Activated T-helper 17 cell treated with anti-CD3 and anti-CD28 coated beads, Interleukin-2, amount 50 U/mL, for 72 hours (primary cell): ENCODE measurements around the gene RBM5. TPM values are rescaled to one million over a fixed set of nuclear protein-coding genes. Genes with fewer than 3 reads are reported as not detected.

ENCODE experiments used
- ATAC-seq: fragments of 150-1000 bp; cut with Tn5 transposase; replicated peaks from 2 replicates; pipeline ENCODE4 v1.10.0; 2021; ENCODE audit warnings: mild to moderate bottlenecking, moderate library complexity
- H3K27ac Mint-ChIP-seq: one replicate; pipeline ENCODE4 v1.8.0; 2022; ENCODE audit warnings: mixed read lengths
- H3K27me3 Mint-ChIP-seq: one replicate; pipeline ENCODE4 v1.8.0; 2022; ENCODE audit warnings: mixed read lengths
- H3K36me3 Mint-ChIP-seq: one replicate; pipeline ENCODE4 v1.8.0; 2022; ENCODE audit warnings: low read depth, mild to moderate bottlenecking, mixed read lengths
- H3K4me1 Mint-ChIP-seq: one replicate; pipeline ENCODE4 v1.8.0; 2022; ENCODE audit warnings: mixed read lengths
- H3K4me3 Mint-ChIP-seq: one replicate; pipeline ENCODE4 v1.8.0; 2022; ENCODE audit warnings: mild to moderate bottlenecking, mixed read lengths
- H3K9me3 Mint-ChIP-seq: one replicate; pipeline ENCODE4 v1.8.0; 2022; ENCODE audit warnings: mixed read lengths
- total RNA-seq, 2 donors: library from RNA; stranded (reverse); gene quantifications; one replicate each; pipeline ENCODE4 v1.2.3, GENCODE V29; 2022

The RBM5 gene
- total RNA-seq, 2 donors from 2014 or later, result 146 to 167 TPM

DNA sequence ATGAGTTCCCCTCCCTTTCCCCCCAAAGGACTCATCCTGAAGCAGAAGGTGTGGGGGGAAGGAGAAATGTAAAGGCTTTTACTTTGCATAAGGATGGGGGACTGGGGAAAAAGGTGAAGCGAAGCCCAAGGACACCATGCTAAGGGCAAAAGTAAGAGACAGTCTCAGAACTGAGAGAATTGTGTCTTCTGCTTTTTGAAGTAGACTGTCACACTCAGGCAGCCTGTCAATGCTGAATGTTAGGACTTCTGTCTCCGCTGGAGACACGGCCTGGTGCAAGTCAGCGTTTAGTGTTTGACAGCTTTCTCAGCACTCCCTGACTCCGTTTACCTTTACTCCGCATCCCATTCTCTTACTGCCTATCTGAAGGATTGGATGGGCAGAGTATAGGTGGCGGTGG, 13.8 kb downstream of the RBM5 start:
- Mint-ChIP-seq H3K27me3 (no peaks in the 10 kb centered on the region), H3K4me3 (no peak overlapping the region), H3K4me1 (no peaks in the 10 kb centered on the region), H3K9me3 (no peaks in the 10 kb centered on the region), H3K36me3 (peaks cover 99% of the 10 kb centered on the region), H3K27ac (no peak overlapping the region)
- no peak for ATAC-seq

DNA sequence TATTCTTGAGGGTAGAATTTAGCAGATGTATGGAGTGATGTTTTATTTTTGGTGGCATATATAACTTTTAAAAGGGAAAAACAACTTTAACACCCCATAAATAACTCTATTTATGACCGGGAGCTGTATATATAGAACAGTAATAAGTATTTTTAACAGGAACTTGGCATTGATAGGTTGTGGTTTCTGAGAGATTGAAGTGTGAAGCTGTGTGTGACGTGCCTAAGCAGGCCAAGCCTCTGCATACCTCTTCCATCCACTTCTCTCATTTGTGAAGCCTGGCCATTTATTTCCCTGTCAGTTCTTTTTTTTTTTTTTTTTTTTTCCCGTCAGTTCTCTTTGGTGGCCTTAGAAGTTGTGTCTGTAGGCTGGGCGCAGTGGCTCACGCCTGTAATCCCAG, 23.0 kb downstream of the RBM5 start:
- Mint-ChIP-seq H3K27ac (no peak overlapping the region), H3K9me3 (no peaks in the 10 kb centered on the region), H3K4me1 (no peaks in the 10 kb centered on the region), H3K36me3 (peaks cover 100% of the 10 kb centered on the region), H3K27me3 (no peaks in the 10 kb centered on the region), H3K4me3 (no peak overlapping the region)
- no peak for ATAC-seq

DNA sequence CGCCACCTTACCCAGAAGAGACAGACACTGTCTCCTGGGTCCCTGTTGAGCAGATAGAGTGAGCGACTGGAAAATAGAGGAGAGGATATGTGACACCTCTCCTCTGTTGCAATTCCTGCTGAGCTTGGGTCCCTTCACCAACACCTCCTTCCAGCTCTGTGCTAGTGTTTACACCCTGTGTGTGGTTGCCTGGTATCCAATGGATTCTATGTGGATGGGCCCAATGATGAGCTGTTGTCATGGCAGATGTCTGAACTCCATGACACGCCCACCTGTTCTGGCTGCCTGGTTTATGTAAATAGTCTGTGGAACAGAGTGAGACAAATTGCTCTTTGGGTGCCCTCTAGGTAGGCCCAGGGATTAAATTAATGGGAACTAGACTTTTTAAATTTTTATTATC, 23.7 kb downstream of the RBM5 start:
- no peak for ATAC-seq

DNA sequence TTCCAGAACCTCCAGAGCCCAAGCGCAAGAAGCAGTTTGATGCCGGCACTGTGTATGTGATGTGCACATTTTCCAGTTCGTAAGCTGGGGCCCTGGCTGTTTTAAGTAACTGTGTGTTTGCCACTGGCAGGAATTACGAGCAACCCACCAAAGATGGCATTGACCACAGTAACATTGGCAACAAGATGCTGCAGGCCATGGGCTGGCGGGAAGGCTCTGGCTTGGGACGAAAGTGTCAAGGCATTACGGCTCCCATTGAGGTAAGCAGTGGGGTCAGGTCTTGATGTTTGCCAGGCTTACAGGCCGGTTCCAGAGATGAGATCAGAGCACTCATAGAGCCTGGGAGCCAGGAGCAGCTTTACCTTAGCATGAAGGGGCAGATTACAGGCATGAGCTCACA, 28.4 kb downstream of the RBM5 start:
- H3K4me3 Mint-ChIP-seq, result no peak overlapping the region
- no peaks in the 10 kb centered on the region for H3K9me3 Mint-ChIP-seq
- no peaks in the 10 kb centered on the region for H3K4me1 Mint-ChIP-seq
- ATAC-seq, result no peak
- no peaks in the 10 kb centered on the region for H3K27me3 Mint-ChIP-seq
- no peak overlapping the region for H3K27ac Mint-ChIP-seq
- peaks cover 84% of the 10 kb centered on the region for H3K36me3 Mint-ChIP-seq

More for the DNA sequence above, 23.7 kb downstream of the RBM5 start:
- H3K4me3 Mint-ChIP-seq, result no peak overlapping the region
- H3K27me3 Mint-ChIP-seq, result no peaks in the 10 kb centered on the region
- no peak overlapping the region for H3K27ac Mint-ChIP-seq
- peaks cover 100% of the 10 kb centered on the region for H3K36me3 Mint-ChIP-seq
- H3K4me1 Mint-ChIP-seq, result no peaks in the 10 kb centered on the region
- no peaks in the 10 kb centered on the region for H3K9me3 Mint-ChIP-seq

DNA sequence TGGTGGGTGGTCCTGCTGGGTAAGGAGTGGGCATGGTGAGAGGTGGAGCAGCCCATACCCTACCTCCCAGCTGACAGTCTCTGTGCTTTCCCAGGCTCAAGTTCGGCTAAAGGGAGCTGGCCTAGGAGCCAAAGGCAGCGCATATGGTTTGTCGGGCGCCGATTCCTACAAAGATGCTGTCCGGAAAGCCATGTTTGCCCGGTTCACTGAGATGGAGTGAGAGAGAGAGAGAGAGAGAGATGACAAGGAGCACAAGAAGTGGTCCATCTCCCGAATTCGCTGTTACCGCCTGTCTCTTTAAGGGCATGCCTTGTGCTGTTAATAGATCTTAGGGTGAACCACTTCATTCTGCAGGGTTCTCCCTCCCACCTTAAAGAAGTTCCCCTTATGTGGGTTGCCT, 29.5 kb downstream of the RBM5 start:
- ATAC-seq, result no peak
- H3K4me1 Mint-ChIP-seq, result no peaks in the 10 kb centered on the region
- peaks cover 72% of the 10 kb centered on the region for H3K36me3 Mint-ChIP-seq
- H3K4me3 Mint-ChIP-seq, result no peak overlapping the region
- H3K27ac Mint-ChIP-seq, result no peak overlapping the region
- no peaks in the 10 kb centered on the region for H3K27me3 Mint-ChIP-seq
- H3K9me3 Mint-ChIP-seq, result no peaks in the 10 kb centered on the region

DNA sequence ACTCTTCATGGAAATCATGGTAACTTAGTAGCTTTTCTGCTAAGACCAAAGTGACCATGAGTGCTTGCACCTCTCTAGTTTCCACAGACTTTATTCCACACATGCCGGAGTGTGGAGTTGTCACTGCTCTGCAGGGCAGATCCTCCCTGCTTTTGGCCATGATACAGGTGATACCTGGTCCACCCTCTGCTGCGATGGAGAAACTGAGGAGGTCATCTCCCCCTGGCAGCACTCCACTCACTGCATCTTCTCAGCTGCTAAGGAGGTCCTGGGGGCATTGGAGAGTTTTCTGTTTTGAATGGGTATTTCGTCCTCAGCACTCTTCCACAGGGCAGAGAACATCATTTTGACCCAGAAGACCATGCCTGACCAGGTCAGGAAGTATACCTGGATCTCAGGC, 31.1 kb downstream of the RBM5 start:
- no peaks in the 10 kb centered on the region for H3K27me3 Mint-ChIP-seq
- no peaks in the 10 kb centered on the region for H3K9me3 Mint-ChIP-seq
- H3K4me1 Mint-ChIP-seq, result no peaks in the 10 kb centered on the region
- ATAC-seq, result no peak
- H3K27ac Mint-ChIP-seq, result no peak overlapping the region
- H3K36me3 Mint-ChIP-seq, result peaks cover 57% of the 10 kb centered on the region
- H3K4me3 Mint-ChIP-seq, result no peak overlapping the region

DNA sequence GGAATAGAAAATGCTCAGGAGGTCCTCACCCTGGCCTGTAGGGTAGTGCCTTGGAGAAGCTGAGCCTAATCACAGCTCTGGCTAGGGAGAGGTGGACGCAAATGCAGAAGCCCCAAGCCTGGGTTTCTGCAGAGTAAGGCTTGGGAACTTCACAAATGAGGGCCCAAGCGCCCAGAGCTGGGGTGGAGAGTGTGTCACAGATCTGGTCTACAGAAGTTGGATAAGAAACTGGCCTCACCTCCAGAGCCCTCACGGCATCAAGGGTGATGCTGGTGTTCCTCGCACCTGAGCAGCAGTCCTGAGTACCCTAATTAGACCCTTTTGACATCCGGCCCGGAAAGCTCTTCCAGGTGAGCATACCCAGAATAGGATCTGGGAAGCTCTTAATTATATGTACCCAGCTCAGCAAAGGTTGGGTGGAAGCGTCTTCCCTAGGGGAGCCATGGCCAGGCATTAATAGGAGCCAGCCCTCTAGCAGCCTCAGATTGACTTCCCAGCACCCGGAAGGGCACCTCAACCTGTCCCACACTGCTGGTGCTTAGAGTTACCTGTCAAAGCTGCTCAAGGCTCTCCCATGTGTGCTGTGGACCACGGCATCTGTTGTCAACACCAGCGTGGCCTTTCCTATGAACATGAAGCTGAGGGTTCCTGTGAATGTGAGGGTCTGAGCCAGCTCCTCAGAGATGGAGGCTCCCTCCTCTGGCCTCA, 31.8 kb downstream of the RBM5 start:
- Mint-ChIP-seq H3K27me3 (no peaks in the 10 kb centered on the region), H3K36me3 (peaks cover 50% of the 10 kb centered on the region), H3K4me1 (no peaks in the 10 kb centered on the region), H3K9me3 (no peaks in the 10 kb centered on the region), H3K4me3 (no peak overlapping the region), H3K27ac (no peak overlapping the region)
- no peak for ATAC-seq

DNA sequence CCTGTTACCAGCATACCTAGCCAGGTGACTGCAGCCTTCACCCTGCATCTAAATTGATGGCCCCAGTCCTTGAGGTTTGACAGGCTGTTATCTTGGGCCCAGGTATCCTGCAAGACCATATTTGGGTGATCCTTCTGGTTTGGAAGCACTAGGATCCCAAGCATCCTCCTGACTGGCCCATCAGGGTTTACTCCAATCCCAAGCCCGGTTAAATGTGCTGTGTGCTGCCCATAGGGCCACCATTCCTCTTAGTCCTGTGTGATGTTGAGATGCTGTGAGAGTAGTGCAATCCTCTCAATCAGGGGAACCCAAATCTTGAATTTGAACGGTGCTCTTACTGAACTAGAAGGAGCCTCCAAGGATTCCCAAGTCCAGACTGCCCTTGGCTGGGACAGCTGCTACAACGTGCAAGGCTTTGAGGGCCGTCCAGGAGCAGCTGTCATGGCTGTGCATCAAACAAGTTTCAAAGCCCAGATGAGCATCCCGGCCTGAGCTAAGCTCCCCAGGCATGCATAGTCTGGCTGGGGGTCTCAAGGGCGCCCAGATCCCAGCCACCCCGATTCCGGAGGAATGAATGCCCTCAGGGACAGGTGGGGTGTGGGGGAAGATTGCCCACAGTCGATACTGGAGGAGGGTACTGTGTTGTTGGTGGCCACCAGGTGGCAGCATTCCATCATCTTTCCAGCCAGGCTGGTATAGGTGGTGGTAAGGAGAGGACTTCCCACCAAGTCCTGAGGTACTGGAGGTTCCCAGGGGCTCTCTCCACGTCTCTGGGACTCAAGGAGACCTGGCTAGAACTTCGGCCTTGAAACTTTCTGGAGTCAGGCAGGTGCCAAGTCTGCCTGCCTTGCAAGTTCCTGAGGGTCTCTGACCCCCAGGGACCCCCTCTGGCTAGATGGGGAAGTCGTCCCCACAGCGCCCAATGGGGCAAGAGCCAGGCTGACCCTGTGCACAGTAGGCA, 32.6 kb downstream of the RBM5 start:
- no peak overlapping the region for H3K27ac Mint-ChIP-seq
- peak; percentile 91 for ATAC-seq
- no peaks in the 10 kb centered on the region for H3K4me1 Mint-ChIP-seq
- no peak overlapping the region for H3K4me3 Mint-ChIP-seq
- H3K9me3 Mint-ChIP-seq, result no peaks in the 10 kb centered on the region
- H3K36me3 Mint-ChIP-seq, result peaks cover 41% of the 10 kb centered on the region
- no peaks in the 10 kb centered on the region for H3K27me3 Mint-ChIP-seq

DNA sequence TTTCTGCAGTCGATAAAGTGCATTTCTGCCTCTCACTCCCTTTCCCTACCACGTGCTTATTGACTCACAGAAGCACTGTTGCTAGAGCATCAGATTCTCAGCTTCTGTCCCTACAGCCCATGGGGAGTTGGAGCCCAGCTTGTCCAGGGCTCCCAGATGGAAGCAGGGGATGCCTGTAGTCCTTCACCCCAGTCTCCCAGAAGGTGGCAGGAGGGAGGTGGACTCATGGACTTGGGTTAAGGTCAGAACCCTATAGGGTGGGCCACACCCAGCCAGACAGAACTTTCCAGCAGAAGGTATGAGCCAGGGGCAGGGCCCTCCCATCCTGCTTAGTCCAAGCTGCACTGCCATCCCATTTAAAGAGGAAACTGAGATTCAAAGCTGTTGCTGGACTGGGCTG, 33.4 kb downstream of the RBM5 start:
- Mint-ChIP-seq H3K27me3 (no peaks in the 10 kb centered on the region), H3K4me1 (no peaks in the 10 kb centered on the region), H3K27ac (peak overlapping the region; percentile 79), H3K4me3 (no peak overlapping the region), H3K9me3 (no peaks in the 10 kb centered on the region), H3K36me3 (peaks cover 34% of the 10 kb centered on the region)
- ATAC-seq, result no peak

DNA sequence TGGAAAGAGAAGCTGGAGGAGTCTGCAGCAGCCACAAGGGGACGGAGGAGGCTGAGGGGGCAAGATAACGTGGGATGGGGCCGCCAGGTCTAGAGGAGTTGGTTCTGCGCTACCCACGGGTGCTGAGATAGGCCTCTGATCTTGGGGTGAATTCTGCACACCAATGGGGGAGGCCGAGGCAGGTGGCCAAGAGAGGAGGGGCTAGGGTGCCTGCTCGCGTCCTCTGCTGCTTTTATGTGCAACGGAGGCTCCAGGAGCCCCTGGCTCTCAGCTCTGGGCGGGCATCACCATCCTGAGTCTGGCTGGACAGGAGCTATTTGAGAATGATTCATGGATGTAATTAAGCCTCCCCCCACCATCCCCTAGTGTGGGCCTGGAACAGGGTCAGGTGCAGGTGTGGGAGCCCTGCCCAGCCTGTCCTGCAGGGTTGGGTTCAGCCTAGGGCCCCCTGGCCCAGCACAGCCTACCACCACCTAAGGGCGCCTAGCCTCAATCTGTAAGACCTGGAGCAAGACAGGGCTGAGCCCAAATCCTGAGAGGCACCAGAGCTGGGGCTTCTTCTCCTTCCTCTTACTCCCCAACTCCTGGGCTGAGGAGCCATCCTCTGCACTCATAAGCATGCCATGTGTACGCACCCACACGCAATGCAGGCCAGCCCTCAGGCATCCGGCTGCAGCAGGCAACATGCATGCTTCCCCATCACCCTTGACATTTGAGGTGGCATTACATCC, 34.1 kb downstream of the RBM5 start:
- H3K4me3 Mint-ChIP-seq, result no peak overlapping the region
- H3K9me3 Mint-ChIP-seq, result no peaks in the 10 kb centered on the region
- no peaks in the 10 kb centered on the region for H3K27me3 Mint-ChIP-seq
- ATAC-seq, result no peak
- peaks cover 26% of the 10 kb centered on the region for H3K36me3 Mint-ChIP-seq
- H3K4me1 Mint-ChIP-seq, result no peaks in the 10 kb centered on the region
- peak overlapping the region; percentile 79 for H3K27ac Mint-ChIP-seq

DNA sequence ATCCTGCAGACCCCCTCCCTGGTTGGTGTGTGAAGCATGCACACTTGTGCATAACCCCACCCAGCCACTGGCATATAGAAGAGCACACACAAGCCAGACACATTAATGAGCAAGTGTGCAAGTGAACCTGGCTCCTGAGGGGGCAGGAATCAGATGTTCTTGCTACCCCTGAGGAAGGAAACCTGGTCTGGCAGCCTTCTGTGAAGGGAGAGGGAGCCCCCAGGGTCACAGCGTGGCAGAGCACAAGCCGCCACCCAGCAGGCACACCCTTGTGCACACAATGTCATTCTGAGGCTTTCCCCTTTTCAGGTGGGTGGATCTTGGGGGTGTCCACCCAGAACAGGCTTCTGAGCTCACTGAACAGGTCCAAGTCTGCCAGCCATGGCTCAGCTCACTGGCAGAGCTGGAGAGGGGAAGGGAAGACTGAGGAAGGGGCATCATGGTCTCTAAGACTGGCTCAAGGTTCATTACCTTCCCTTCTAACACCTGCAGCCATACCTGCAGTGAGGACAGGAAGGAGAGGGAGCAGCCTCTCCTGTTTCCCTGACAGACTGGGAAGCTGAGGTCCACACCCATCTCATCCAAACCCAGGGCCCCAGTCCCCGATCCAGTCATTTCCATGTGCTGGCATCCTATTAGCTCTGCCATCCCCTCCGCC, 34.8 kb downstream of the RBM5 start:
- no peaks in the 10 kb centered on the region for H3K27me3 Mint-ChIP-seq
- H3K36me3 Mint-ChIP-seq, result peaks cover 19% of the 10 kb centered on the region
- no peak overlapping the region for H3K27ac Mint-ChIP-seq
- no peaks in the 10 kb centered on the region for H3K9me3 Mint-ChIP-seq
- ATAC-seq, result no peak
- H3K4me1 Mint-ChIP-seq, result no peaks in the 10 kb centered on the region
- H3K4me3 Mint-ChIP-seq, result no peak overlapping the region

DNA sequence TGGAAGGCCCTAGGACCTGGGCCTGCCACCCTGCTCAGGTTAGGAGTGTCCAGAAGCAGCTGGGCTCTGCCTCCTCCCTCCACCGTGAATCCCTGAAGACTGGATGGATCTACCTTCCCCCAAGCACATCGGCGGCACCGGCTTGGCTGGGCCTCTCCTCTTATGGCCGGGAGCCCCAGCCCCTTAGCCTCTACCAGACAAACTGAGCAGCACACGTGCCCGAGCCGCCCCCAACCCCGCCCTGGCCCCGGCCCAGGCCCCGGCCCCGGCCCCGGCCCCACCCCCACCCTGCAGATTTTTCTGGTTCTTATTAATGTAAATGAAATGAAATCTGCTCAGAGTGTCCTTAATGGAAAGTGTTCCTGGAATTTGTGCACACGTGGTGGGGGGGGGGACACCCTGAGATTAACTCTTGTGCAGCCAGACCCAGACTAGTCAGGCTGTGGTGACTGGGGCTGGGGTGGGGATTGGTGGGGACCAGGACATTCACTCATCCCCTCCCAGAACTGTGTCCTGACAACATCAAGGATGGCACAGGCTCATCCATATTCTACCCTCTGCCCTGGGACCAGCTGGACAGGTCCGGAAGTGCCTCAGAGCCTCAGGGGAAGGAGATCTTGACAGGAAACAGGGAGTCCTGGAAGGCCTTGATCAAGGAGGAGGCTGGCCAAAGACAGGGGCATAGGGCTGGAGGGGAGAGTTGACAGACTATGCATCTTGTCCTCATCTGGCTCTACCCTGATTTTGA, 35.5 kb downstream of the RBM5 start:
- no peak for ATAC-seq
- Mint-ChIP-seq H3K36me3 (peaks cover 12% of the 10 kb centered on the region), H3K4me3 (no peak overlapping the region), H3K27me3 (no peaks in the 10 kb centered on the region), H3K27ac (no peak overlapping the region), H3K9me3 (no peaks in the 10 kb centered on the region), H3K4me1 (no peaks in the 10 kb centered on the region)

DNA sequence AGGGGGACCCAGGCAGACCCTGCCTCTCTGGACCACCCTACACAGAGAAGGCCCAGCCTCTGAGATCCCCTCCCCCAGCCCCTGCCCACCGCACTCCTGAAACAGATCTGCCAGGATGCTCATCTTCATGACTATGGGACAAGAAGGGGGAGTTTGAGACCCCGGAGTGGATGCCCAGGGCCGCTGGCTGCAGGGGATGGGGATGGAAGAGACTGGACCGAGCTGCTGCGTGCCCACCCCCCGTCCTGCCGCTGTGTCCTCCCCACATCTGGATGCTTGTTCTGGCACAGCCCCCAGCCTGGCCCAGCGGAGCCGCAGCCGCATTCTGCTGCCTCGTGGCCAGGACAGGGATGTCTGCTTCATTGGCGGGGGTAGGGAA, 36.1 kb downstream of the RBM5 start:
- Mint-ChIP-seq H3K4me3 (no peak overlapping the region), H3K9me3 (no peaks in the 10 kb centered on the region), H3K36me3 (peaks cover 7% of the 10 kb centered on the region), H3K4me1 (no peaks in the 10 kb centered on the region), H3K27ac (no peak overlapping the region), H3K27me3 (no peaks in the 10 kb centered on the region)
- ATAC-seq, result no peak
